ENCODE measurements around the gene IL1RN.

The IL1RN gene

DNA sequence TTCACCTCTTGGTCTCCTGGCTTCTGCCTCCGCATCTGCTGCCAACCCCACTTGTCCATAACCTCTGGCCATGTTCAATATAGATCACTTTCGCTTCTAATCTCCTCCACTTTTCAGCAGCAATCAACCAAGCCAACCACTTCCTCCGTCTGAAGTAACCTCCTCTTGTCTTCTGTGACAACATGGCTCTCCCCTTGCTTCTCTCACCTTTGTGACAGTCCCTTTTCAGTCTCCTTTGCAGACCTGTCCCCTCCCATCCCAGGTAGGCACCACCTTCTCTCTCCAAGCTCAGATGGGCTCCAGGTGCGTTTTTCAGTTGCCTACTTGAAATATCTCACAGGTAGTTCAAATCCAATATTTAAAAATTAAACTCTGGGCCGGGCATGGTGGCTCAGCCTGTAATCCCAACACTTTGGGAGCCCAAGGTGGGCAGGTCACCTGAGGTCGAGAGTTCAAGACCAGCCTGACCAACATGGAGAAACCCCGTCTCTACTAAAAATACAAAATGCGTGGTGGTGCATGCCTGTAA, 41.7 kb downstream of the IL1RN start:
- H3K36me3 ChIP-seq (ENCODE audit: control insufficient read depth in 2 of 2, insufficient read depth in 2 of 2, low read length in 2 of 2), result no peaks in the 10 kb centered on the region

DNA sequence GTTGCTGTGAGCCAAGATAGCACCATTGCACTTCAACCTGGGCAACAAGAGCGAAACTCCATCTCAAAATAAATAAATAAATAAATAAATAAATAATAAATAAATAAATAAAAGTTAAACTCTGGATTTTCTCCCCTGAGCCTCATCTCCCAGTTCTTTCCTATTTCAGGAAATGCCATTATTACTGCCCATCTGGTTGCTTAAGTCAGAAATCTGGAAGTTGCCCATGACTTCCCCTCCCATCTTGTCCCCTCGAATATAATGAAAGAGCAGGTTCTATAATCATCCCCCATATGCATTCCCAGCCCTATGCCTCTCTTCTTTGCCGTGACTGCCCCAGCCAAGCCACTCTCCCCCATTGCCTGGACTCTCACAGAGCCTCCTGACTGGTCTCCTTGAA, 42.2 kb downstream of the IL1RN start:
- no peaks in the 10 kb centered on the region for H3K9me3 ChIP-seq (ENCODE audit: control insufficient read depth in 2 of 2, low read length in 2 of 2)
- H3K27me3 ChIP-seq (ENCODE audit: control insufficient read depth in 1 of 2, insufficient read depth in 2 of 2, low read length in 2 of 2), result no peaks in the 10 kb centered on the region
- H3K4me1 ChIP-seq (ENCODE audit: control insufficient read depth, insufficient read depth, low read length), result no peaks in the 10 kb centered on the region
- no peaks in the 10 kb centered on the region for H3K36me3 ChIP-seq (ENCODE audit: control insufficient read depth in 2 of 2, insufficient read depth in 2 of 2, low read length in 2 of 2)
- no peak overlapping the region for H3K9ac ChIP-seq (ENCODE audit: low read length in 2 of 2)
- H3K27ac ChIP-seq (ENCODE audit: low read length), result no peak overlapping the region
- H3K4me3 ChIP-seq (ENCODE audit: low read length in 2 of 2), result no peak overlapping the region

More for the DNA sequence above, 41.7 kb downstream of the IL1RN start:
- H3K27me3 ChIP-seq (ENCODE audit: control insufficient read depth in 1 of 2, insufficient read depth in 2 of 2, low read length in 2 of 2), result peaks cover 0 to 3% of the 10 kb centered on the region in 2 donors
- H3K9me3 ChIP-seq (ENCODE audit: control insufficient read depth in 2 of 2, low read length in 2 of 2), result no peaks in the 10 kb centered on the region
- no peak overlapping the region for H3K27ac ChIP-seq (ENCODE audit: low read length)
- H3K9ac ChIP-seq (ENCODE audit: low read length in 2 of 2), result no peak overlapping the region
- no peak overlapping the region for H3K4me3 ChIP-seq (ENCODE audit: low read length in 2 of 2)
- H3K4me1 ChIP-seq (ENCODE audit: control insufficient read depth, insufficient read depth, low read length), result no peaks in the 10 kb centered on the region

DNA sequence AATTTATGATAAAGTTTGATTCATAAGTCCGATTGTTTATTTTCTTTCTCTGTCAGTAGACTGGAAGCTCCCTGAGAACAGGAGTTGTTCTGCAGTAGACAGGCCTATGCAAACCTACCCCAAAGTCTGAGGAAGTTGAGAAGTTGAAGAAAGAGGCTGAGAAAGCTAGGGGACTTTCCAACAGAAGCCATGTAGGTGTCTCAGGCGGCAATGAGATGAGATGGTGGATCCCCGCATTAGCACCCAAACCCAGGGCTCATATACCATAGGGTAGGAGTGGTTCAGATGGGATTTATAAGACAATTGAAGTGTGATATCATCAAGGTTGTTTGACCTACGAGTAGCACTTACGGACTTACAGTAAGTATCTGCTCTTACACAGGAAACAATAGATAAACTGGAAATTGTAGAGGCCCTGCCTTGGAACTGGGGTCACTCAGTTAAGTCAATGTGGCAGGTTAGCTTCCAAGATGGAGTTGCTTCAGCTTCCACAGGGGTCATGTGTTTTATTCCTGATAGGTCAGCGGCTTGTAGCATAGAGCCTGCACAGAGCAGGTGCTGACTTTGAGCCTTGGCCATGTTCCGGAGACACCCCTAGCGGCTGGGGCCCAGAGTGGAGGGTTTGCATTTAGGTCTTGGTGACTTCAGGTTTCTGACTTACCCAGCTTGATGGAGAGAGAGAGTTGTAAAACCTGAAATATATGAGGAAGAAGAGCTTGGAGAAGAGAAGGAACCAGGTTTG, 44.1 kb downstream of the IL1RN start:
- Histone ChIP-seq H3K4me1 (ENCODE audit: control insufficient read depth, insufficient read depth, low read length) (no peaks in the 10 kb centered on the region), H3K27me3 (ENCODE audit: control insufficient read depth in 1 of 2, insufficient read depth in 2 of 2, low read length in 2 of 2) (no peaks in the 10 kb centered on the region), H3K36me3 (ENCODE audit: control insufficient read depth in 2 of 2, insufficient read depth in 2 of 2, low read length in 2 of 2) (no peaks in the 10 kb centered on the region), H3K9me3 (ENCODE audit: control insufficient read depth in 2 of 2, low read length in 2 of 2) (no peaks in the 10 kb centered on the region), H3K4me3 (ENCODE audit: low read length in 2 of 2) (no peak overlapping the region), H3K27ac (ENCODE audit: low read length) (no peak overlapping the region), H3K9ac (ENCODE audit: low read length in 2 of 2) (no peak overlapping the region)

DNA sequence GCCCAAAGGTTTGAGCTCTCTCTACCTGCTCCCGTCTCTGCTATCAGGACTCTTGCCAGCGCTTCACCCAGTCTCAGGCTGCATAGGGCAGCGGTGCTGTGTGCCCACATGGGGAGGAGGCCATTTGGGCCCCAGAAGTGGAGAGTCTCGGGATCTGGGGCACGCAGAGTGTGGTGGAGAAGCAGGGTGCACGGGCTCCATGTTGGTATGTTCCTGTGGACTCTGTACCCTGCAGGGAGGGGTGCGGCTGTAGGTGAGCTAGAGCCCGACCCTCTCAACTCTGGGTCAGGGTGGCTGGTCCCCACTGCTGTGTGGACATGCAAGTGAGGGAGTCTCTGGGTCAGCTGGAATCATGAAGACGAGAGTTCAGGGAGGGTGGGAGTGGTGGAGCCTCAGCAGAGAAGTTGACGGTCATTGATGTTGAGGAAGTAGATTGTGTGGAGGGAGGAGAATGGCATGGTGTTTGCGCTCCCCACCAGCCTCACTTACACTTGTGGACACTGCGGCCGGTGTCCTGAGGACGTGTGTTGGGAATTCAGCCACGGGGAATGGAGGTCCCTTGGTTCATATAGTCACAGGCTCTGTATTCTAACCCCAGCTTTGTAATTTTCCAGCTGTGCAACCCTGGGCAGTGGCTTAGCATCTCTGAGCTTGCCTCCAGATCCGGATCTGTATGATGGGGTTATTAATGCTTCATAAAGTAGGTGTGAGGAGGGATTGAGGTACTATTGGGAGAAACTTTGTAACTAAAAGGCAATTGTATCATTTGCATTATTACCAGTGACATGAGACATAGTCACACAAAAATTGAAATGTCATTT, 45.5 kb downstream of the IL1RN start:
- Histone ChIP-seq H3K4me1 (ENCODE audit: control insufficient read depth, insufficient read depth, low read length) (no peaks in the 10 kb centered on the region), H3K27ac (ENCODE audit: low read length) (no peak overlapping the region), H3K9ac (ENCODE audit: low read length in 2 of 2) (no peak overlapping the region), H3K27me3 (ENCODE audit: control insufficient read depth in 1 of 2, insufficient read depth in 2 of 2, low read length in 2 of 2) (no peaks in the 10 kb centered on the region), H3K36me3 (ENCODE audit: control insufficient read depth in 2 of 2, insufficient read depth in 2 of 2, low read length in 2 of 2) (no peaks in the 10 kb centered on the region), H3K9me3 (ENCODE audit: control insufficient read depth in 2 of 2, low read length in 2 of 2) (no peaks in the 10 kb centered on the region), H3K4me3 (ENCODE audit: low read length in 2 of 2) (no peak overlapping the region)

DNA sequence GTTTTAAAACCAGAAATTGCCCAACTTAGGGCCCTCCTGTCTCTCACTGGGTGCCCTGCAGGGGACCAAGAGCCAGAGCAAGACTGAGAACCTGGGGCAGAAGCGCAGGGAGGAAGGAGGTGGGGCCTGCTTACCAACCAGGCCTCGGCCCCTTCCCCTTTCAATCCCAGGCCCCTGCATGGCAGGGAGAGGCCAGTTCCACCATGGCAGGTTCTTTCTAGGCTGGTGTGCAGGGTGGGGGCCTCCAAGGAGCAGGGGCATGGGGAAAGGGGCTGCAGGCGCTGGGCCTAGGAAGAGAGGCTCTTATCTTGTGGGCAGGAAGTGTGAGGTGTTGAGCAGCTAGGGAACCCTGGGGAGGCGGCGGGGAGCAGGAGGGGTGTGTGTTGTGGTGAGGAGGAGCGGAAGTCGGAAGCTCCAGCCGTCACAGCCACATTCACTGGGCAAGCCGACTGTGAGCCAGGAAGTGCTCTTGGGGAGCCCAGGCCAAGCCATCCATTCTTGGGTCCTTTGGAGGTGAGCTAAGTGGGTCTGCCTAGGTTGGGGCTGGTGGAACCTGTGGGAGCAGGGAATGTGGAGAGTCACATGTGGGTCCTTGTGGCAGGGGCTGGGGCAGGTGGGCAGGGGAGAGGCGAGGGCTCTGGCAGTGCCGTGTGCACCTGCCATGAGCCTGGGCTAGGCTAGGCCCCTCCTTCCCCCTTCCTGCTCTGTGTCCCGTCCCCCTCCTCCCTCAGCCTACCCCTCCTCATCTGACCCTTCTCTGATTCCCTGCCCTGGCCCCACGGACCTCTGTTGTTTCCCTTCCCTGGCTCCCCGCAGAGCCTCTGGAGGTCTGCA, 46.4 kb downstream of the IL1RN start, which contains the start of gene PSD4:
Gene PSD4, plus strand, starts transcription at position 430 of the 834 bp plus-strand sequence. CDS start 8,486 bp downstream, outside the sequence.
- H3K27ac ChIP-seq (ENCODE audit: low read length), result no peak within 1 kb of the TSS
- no peak within 1 kb of the TSS for H3K4me3 ChIP-seq (ENCODE audit: low read length in 2 of 2)
- H3K4me1 ChIP-seq (ENCODE audit: control insufficient read depth, insufficient read depth, low read length), result no peaks in the 10 kb centered on the region
- no peaks in the 10 kb centered on the region for H3K9me3 ChIP-seq (ENCODE audit: control insufficient read depth in 2 of 2, low read length in 2 of 2)
- no peaks in the 10 kb centered on the region for H3K27me3 ChIP-seq (ENCODE audit: control insufficient read depth in 1 of 2, insufficient read depth in 2 of 2, low read length in 2 of 2)
- H3K36me3 ChIP-seq (ENCODE audit: control insufficient read depth in 2 of 2, insufficient read depth in 2 of 2, low read length in 2 of 2), result no peaks in the 10 kb centered on the region
- no peak within 1 kb of the TSS for H3K9ac ChIP-seq (ENCODE audit: low read length in 2 of 2)

DNA sequence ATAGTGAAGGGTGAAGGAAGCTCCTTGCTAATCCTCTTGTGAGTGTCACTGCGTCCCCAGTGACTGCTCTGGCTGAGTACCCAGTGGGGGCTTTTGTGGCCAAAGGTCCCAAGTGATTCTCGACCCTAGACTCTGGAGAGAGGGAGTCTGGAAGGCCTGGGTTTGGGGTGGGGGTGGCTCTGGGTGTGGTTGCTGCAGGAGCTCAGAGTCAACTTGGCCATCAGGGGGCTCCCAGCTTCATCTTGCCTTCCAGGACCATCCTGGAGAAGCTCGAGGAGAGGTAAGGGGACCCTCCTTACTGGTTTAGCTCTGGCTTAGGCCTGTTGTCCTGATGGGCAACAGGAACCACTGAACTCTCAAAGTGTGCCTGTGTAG, 47.0 kb downstream of the IL1RN start:
- H3K27ac ChIP-seq (ENCODE audit: low read length), result no peak overlapping the region
- H3K9ac ChIP-seq (ENCODE audit: low read length in 2 of 2), result no peak overlapping the region
- no peak overlapping the region for H3K4me3 ChIP-seq (ENCODE audit: low read length in 2 of 2)
- no peaks in the 10 kb centered on the region for H3K9me3 ChIP-seq (ENCODE audit: control insufficient read depth in 2 of 2, low read length in 2 of 2)
- H3K4me1 ChIP-seq (ENCODE audit: control insufficient read depth, insufficient read depth, low read length), result no peaks in the 10 kb centered on the region
- no peaks in the 10 kb centered on the region for H3K27me3 ChIP-seq (ENCODE audit: control insufficient read depth in 1 of 2, insufficient read depth in 2 of 2, low read length in 2 of 2)
- H3K36me3 ChIP-seq (ENCODE audit: control insufficient read depth in 2 of 2, insufficient read depth in 2 of 2, low read length in 2 of 2), result no peaks in the 10 kb centered on the region

DNA sequence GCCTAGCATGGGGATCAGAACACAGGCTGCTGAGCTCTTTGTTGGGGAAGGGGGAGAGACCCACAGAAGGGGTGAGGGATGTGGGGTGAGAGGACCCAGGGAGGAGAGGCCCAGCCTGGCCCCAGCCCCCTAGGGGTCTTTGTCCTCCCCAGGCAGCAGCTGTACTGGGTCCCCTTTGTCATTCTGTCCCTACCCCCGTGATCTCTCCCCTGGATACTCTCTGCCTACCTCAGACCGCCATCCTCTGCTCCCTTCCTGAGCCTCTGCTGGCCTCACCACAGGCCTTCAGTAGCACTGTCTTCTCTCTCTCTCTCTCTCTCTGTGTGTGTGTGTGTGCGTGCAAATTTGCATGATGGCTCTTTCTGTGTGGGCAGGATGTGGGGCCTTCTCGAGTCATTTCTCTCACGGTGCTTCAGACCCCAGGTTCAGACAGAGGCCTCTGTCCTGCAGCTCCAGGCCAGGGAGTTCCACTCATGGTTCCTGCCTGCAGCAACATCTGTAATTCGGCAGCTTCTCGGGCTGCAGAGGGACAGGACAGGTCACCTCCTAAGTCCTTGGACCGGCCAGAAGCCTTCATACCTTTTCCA, 47.7 kb downstream of the IL1RN start:
- Histone ChIP-seq H3K36me3 (ENCODE audit: control insufficient read depth in 2 of 2, insufficient read depth in 2 of 2, low read length in 2 of 2) (no peaks in the 10 kb centered on the region), H3K27me3 (ENCODE audit: control insufficient read depth in 1 of 2, insufficient read depth in 2 of 2, low read length in 2 of 2) (no peaks in the 10 kb centered on the region), H3K9me3 (ENCODE audit: control insufficient read depth in 2 of 2, low read length in 2 of 2) (no peaks in the 10 kb centered on the region), H3K4me1 (ENCODE audit: control insufficient read depth, insufficient read depth, low read length) (no peaks in the 10 kb centered on the region), H3K4me3 (ENCODE audit: low read length in 2 of 2) (no peak overlapping the region), H3K27ac (ENCODE audit: low read length) (no peak overlapping the region), H3K9ac (ENCODE audit: low read length in 2 of 2) (no peak overlapping the region)

DNA sequence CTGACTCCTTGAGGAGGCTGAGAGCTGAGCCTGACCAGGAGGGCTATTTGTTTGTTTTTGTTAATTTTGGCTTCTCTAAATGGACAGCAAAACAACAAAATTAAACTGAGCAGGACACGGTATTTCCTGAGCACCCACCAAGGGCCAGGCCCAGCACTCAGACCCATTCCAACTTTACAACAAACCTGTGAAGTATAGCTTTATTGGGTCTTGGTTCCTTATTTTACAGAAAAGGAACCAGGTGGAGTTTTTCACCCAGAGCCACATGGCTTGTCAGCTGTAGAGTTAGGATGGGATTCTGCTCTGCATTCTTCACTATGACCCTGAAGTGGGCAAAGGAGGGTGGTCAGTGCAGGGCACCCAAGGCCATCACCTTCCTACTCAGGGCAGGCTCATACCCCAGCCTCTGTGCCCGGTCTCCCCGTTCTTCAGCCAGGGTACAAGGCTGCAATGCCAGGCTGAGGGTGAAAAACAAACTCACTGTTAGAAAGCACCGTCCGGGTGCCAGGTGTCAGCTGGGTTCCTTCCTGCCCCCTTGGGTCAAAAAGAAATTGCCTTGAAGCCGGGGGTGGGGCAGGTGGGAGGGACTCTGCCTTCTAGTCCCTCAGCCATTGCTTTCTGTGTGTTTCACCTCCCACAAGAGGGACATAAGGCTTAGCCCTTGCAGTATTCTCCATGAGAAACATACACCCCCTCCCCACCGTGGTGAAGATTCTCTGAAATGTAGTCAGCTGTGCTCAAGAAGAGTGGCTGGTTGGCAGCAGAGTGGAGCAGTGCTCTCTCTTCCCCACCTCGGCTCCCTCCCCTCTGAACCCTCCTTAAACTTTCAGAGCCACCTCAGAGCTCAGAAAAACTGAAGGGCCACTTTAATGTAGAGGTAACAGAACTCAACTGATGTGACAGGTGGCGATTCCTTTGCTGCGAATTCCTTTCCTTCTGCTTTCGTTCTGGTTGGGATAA, 48.6 kb downstream of the IL1RN start:
- H3K4me3 ChIP-seq (ENCODE audit: low read length in 2 of 2), result no peak overlapping the region
- no peaks in the 10 kb centered on the region for H3K36me3 ChIP-seq (ENCODE audit: control insufficient read depth in 2 of 2, insufficient read depth in 2 of 2, low read length in 2 of 2)
- H3K27me3 ChIP-seq (ENCODE audit: control insufficient read depth in 1 of 2, insufficient read depth in 2 of 2, low read length in 2 of 2), result no peaks in the 10 kb centered on the region
- H3K9ac ChIP-seq (ENCODE audit: low read length in 2 of 2), result no peak overlapping the region
- no peaks in the 10 kb centered on the region for H3K4me1 ChIP-seq (ENCODE audit: control insufficient read depth, insufficient read depth, low read length)
- no peak overlapping the region for H3K27ac ChIP-seq (ENCODE audit: low read length)
- no peaks in the 10 kb centered on the region for H3K9me3 ChIP-seq (ENCODE audit: control insufficient read depth in 2 of 2, low read length in 2 of 2)

DNA sequence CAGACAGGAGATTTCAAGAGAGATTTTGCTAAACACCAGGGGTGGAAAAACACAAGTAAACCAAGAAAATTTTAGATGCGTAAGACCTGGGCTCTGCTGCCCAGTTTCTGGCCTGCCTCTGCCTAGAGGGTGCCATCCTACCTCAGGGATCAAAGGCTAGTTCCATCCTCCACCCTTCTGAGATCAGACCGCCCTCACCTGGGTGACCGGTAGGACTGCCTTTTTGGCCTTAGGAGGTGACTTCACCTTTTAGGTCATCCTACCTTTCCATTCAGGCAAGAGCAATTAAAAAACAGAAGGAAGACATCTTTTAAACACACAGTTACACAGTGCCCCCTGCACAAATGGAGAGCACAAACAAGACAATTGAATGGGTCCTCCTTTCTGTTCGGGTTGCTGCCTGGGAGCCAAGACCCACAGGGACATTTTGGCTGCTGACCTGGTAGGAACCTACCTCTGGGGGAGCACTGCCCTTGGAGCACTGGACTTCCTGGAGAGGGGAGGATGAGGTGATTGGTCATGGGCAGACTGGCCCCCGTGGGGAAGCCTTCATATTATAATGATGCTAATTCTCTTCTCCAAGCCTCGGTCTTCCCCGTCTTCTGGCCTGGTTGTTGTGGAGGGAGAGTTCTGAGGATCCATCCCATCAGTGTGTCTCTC, 49.4 kb downstream of the IL1RN start:
- H3K9me3 ChIP-seq (ENCODE audit: control insufficient read depth in 2 of 2, low read length in 2 of 2), result no peaks in the 10 kb centered on the region
- H3K27me3 ChIP-seq (ENCODE audit: control insufficient read depth in 1 of 2, insufficient read depth in 2 of 2, low read length in 2 of 2), result no peaks in the 10 kb centered on the region
- no peaks in the 10 kb centered on the region for H3K36me3 ChIP-seq (ENCODE audit: control insufficient read depth in 2 of 2, insufficient read depth in 2 of 2, low read length in 2 of 2)
- no peak overlapping the region for H3K27ac ChIP-seq (ENCODE audit: low read length)
- no peaks in the 10 kb centered on the region for H3K4me1 ChIP-seq (ENCODE audit: control insufficient read depth, insufficient read depth, low read length)
- H3K9ac ChIP-seq (ENCODE audit: low read length in 2 of 2), result no peak overlapping the region
- no peak overlapping the region for H3K4me3 ChIP-seq (ENCODE audit: low read length in 2 of 2)
